ENCODE measurements around the gene QRSL1. TPM values are rescaled to one million over a fixed set of nuclear protein-coding genes. Genes with fewer than 3 reads are reported as not detected.

QRSL1 gene
- total and polyA plus RNA-seq, 9 of the 15 experiments (the other 6 are each of a cell fraction or from before 2014, with no cell fraction given), result 14.6 to 31.5 (median 23.0) TPM

GRCh38 chr6:106613590-106613989 is 15.8 kb upstream of the QRSL1 start:
- DNase-seq (ENCODE audit: extremely low read depth in 1 of 4, low spot score in 3 of 4) (no peak), FAIRE-seq (no peak), ATAC-seq (no peak)
- H3K4me2 ChIP-seq (ENCODE audit: insufficient read depth, low read length), result no peak overlapping the region
- no peak overlapping the region for H3K9ac ChIP-seq (ENCODE audit: insufficient read depth in 1 of 2, low read depth in 2 of 2, low read length in 2 of 2)
- intact Hi-C loops (cut with micrococcal nuclease) (no loop called here), in situ Hi-C loops (cut with MboI) (no loop called here)
- TF ChIP-seq ZBTB33 (CRISPR knock-in tag; IDR thresholded peaks at IDR 0.05) (no peak), ZNF239 (CRISPR knock-in tag; IDR thresholded peaks at IDR 0.05) (no peak), ILF3 (IDR thresholded peaks at IDR 0.05; ENCODE audit: borderline replicate concordance) (no peak), EP300 (IDR thresholded peaks at IDR 0.05; ENCODE audit: low read length) (no peak), GABPA (tag; conservative IDR thresholded peaks at IDR 0.05; ENCODE audit: low read depth) (no peak), FOXK1 (CRISPR knock-in tag; IDR thresholded peaks at IDR 0.05; ENCODE audit: borderline replicate concordance) (no peak), BACH1 (tag; IDR thresholded peaks at IDR 0.05) (no peak), ELF1 (tag; IDR thresholded peaks at IDR 0.05) (no peak), KLF10 (CRISPR knock-in tag; IDR thresholded peaks at IDR 0.05) (no peak), XRCC4 (IDR thresholded peaks at IDR 0.05; ENCODE audit: extremely low read depth, insufficient read depth, insufficient read length) (no peak)
- TF ChIP-seq, protein P1, sequence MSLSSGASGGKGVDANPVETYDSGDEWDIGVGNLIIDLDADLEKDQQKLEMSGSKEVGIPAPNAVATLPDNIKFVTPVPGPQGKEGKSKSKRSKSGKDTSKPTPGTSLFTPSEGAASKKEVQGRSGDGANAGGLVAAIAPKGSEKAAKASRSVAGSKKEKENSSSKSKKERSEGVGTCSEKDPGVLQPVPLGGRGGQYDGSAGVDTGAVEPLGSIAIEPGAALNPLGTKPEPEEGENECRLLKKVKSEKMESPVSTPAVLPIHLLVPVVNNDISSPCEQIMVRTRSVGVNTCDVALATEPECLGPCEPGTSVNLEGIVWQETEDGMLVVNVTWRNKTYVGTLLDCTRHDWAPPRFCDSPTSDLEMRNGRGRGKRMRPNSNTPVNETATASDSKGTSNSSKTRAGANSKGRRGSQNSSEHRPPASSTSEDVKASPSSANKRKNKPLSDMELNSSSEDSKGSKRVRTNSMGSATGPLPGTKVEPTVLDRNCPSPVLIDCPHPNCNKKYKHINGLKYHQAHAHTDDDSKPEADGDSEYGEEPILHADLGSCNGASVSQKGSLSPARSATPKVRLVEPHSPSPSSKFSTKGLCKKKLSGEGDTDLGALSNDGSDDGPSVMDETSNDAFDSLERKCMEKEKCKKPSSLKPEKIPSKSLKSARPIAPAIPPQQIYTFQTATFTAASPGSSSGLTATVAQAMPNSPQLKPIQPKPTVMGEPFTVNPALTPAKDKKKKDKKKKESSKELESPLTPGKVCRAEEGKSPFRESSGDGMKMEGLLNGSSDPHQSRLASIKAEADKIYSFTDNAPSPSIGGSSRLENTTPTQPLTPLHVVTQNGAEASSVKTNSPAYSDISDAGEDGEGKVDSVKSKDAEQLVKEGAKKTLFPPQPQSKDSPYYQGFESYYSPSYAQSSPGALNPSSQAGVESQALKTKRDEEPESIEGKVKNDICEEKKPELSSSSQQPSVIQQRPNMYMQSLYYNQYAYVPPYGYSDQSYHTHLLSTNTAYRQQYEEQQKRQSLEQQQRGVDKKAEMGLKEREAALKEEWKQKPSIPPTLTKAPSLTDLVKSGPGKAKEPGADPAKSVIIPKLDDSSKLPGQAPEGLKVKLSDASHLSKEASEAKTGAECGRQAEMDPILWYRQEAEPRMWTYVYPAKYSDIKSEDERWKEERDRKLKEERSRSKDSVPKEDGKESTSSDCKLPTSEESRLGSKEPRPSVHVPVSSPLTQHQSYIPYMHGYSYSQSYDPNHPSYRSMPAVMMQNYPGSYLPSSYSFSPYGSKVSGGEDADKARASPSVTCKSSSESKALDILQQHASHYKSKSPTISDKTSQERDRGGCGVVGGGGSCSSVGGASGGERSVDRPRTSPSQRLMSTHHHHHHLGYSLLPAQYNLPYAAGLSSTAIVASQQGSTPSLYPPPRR (CRISPR knock-in tag; IDR thresholded peaks at IDR 0.05; ENCODE audit: borderline replicate concordance), result no peak
- TF ChIP-seq, protein P2, sequence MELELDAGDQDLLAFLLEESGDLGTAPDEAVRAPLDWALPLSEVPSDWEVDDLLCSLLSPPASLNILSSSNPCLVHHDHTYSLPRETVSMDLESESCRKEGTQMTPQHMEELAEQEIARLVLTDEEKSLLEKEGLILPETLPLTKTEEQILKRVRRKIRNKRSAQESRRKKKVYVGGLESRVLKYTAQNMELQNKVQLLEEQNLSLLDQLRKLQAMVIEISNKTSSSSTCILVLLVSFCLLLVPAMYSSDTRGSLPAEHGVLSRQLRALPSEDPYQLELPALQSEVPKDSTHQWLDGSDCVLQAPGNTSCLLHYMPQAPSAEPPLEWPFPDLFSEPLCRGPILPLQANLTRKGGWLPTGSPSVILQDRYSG (tag; conservative IDR thresholded peaks at IDR 0.05; ENCODE audit: low read depth), result no peak
- H3K9me3 ChIP-seq (replicated peaks; ENCODE audit: control insufficient read depth, insufficient read depth, low read depth, low read length), result no peaks in the 10 kb centered on the region
- CTCF ChIA-PET (ENCODE audit: low intra/inter-chr PET ratio), result no interaction called here
- no peak overlapping the region for H2AFZ ChIP-seq (ENCODE audit: low read depth, low read length)
- 92% methylated on average over 1 of the region's 1 CpG for WGBS (ENCODE audit: insufficient coverage, low coverage, missing lambda C conversion rate)
- H3K79me2 ChIP-seq (ENCODE audit: control insufficient read depth, insufficient read depth, low read length), result no peaks in the 10 kb centered on the region
- H3K27ac ChIP-seq (ENCODE audit: extremely low read depth, low read depth, low read length), result no peak overlapping the region
- no TSS peak for BruUV-seq (replicated peaks)
- no peak overlapping the region for H3K4me3 ChIP-seq
- H3K27me3 ChIP-seq (ENCODE audit: control insufficient read depth in 2 of 2, insufficient read depth in 2 of 2, low read length in 2 of 2), result no peaks in the 10 kb centered on the region
- H3K36me3 ChIP-seq (ENCODE audit: control insufficient read depth, insufficient read depth, low read length), result peaks cover 23% of the 10 kb centered on the region
- H4K20me1 ChIP-seq (replicated peaks; ENCODE audit: control insufficient read depth, insufficient read depth, low read length), result no peaks in the 10 kb centered on the region
- POLR2A ChIA-PET, result no interaction called here
- no peaks in the 10 kb centered on the region for H3K9me1 ChIP-seq (ENCODE audit: control insufficient read depth, insufficient read depth, low read length)
- no peaks in the 10 kb centered on the region for H3K4me1 ChIP-seq (replicated peaks in 1 of 2; ENCODE audit: control insufficient read depth in 2 of 2, insufficient read depth in 2 of 2, low read length in 2 of 2)

All from K562 (cell line).